ENCODE data around the gene LRFN4.

Gene LRFN4

DNA sequence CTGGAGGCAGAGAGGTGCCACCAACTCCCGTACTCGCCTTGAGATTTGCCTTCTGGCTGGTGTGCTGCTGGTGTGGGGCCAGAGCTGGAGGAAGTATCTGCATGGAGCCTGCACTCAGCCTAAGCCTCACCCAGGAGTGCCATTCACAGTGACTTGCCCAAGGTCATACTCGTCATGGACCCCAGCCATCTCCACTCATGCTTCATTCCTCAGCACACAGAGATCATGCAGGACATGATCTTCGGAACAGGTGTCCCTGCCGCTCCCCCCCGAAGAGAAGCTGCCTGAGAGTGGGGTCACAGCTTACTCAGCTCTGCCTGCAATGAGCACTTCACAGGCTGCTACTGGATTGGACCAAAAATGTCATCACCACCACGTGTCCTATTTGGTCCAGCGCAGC is 52.3 kb downstream of the LRFN4 start:
- ChIA-PET POLR2A (no interaction called here), CTCF (no interaction called here)
- TF ChIP-seq, protein P1, sequence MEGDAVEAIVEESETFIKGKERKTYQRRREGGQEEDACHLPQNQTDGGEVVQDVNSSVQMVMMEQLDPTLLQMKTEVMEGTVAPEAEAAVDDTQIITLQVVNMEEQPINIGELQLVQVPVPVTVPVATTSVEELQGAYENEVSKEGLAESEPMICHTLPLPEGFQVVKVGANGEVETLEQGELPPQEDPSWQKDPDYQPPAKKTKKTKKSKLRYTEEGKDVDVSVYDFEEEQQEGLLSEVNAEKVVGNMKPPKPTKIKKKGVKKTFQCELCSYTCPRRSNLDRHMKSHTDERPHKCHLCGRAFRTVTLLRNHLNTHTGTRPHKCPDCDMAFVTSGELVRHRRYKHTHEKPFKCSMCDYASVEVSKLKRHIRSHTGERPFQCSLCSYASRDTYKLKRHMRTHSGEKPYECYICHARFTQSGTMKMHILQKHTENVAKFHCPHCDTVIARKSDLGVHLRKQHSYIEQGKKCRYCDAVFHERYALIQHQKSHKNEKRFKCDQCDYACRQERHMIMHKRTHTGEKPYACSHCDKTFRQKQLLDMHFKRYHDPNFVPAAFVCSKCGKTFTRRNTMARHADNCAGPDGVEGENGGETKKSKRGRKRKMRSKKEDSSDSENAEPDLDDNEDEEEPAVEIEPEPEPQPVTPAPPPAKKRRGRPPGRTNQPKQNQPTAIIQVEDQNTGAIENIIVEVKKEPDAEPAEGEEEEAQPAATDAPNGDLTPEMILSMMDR (IDR thresholded peaks at IDR 0.05; ENCODE audit: insufficient read depth, low read length, missing control alignments), result no peak
- H3K4me3 ChIP-seq (ENCODE audit: low read depth, low read length), result no peak overlapping the region
- no peak for DNase-seq (ENCODE audit: low read depth, low spot score)

DNA sequence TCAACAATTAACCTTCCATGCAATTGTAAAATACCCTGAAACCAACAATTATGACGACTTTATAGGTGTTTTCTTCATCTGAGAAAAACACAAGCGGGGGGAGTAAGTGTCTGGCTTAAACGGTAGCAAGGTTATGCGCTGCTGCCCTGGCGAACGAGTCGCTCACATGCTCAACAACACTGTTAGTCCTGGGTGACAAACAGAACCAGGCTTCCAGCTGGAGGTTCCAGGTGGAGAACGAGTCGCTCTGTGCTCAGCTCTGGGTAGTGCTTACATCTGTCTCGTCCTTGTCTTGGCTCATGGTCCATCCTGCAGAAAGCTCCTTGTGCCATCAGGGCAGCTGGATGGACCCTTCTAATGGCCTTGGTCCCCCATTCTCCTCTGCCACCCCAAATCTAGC is 53.2 kb downstream of the LRFN4 start:
- TF ChIP-seq, protein P1 (IDR thresholded peaks at IDR 0.05; ENCODE audit: insufficient read depth, low read length, missing control alignments), result no peak
- ChIA-PET CTCF (no interaction called here), POLR2A (no interaction called here)
- H3K4me3 ChIP-seq (ENCODE audit: low read depth, low read length), result no peak overlapping the region
- no peak for DNase-seq (ENCODE audit: low read depth, low spot score)

All from AG04449 (cell line).